AML-193 (cell line): ENCODE measurements around the gene SLC1A7.
"Not testable (repeated sequence)": the region's sequence is repeated elsewhere in the genome, so short reads cannot be mapped to it uniquely, and the experiment has no call there.

Source experiments
- DNase-seq, 2 experiments: peaks; one replicate each; lab custom pipeline; 2025; lab: John Stamatoyannopoulos, UW

SLC1A7 gene

GRCh38 chr1:53142226-53142853, at the start of gene SLC1A7:
Gene SLC1A7, minus strand, starts transcription at chr1:53142638. Its CDS starts 189 bp downstream, at chr1:53142449.
- no peak for DNase-seq

- no peak for DNase-seq
Measured at GRCh38 chr1:53190210-53190611, 47.8 kb upstream of the SLC1A7 start.

GRCh38 chr1:53189061-53189460, 46.6 kb upstream of the SLC1A7 start:
- DNase-seq: no peak

- DNase-seq: no peak
Measured at GRCh38 chr1:53188099-53188498, 45.7 kb upstream of the SLC1A7 start.

- DNase-seq: no peak
Measured at GRCh38 chr1:53187401-53187800, 45.0 kb upstream of the SLC1A7 start.

GRCh38 chr1:53186533-53186932, 44.1 kb upstream of the SLC1A7 start:
- no peak for DNase-seq

GRCh38 chr1:53185955-53186297, 43.5 kb upstream of the SLC1A7 start:
- DNase-seq: not testable (repeated sequence)

GRCh38 chr1:53183095-53183990, 40.9 kb upstream of the SLC1A7 start:
- no peak for DNase-seq

- no peak for DNase-seq
Measured at GRCh38 chr1:53182716-53183094, 40.3 kb upstream of the SLC1A7 start.

- peak; percentile 57 to 63 for DNase-seq
Measured at GRCh38 chr1:53182111-53182593, 39.7 kb upstream of the SLC1A7 start.

GRCh38 chr1:53180951-53181350, 38.5 kb upstream of the SLC1A7 start:
- DNase-seq: no peak

GRCh38 chr1:53180226-53180625, 37.8 kb upstream of the SLC1A7 start:
- DNase-seq: no peak

GRCh38 chr1:53176452-53177208, 34.2 kb upstream of the SLC1A7 start:
- DNase-seq: no peak

GRCh38 chr1:53174971-53175913, 32.8 kb upstream of the SLC1A7 start:
- DNase-seq: no peak

GRCh38 chr1:53172426-53173128, 30.1 kb upstream of the SLC1A7 start:
- no peak for DNase-seq

GRCh38 chr1:53166912-53167311, 24.5 kb upstream of the SLC1A7 start:
- DNase-seq: no peak

- DNase-seq: no peak
Measured at GRCh38 chr1:53166366-53166765, 23.9 kb upstream of the SLC1A7 start.

- no peak for DNase-seq
Measured at GRCh38 chr1:53165408-53165961, 23.0 kb upstream of the SLC1A7 start.

- no peak for DNase-seq
Measured at GRCh38 chr1:53163291-53163768, 20.9 kb upstream of the SLC1A7 start.

- DNase-seq: no peak
Measured at GRCh38 chr1:53162621-53163020, 20.2 kb upstream of the SLC1A7 start.
